GM23248 (cell line): ENCODE data around the gene BSCL2.

Source experiments
- EZH2 ChIP-seq: fragments of 200-600 bp; sonication (generic); IDR thresholded peaks from 2 replicates; pipeline ENCODE4 v1.6.1; 2018; ENCODE audit warnings: antibody characterized with exemption, mild to moderate bottlenecking; ENCODE audit not compliant: insufficient read depth, poor library complexity, severe bottlenecking
- EZH2phosphoT487 ChIP-seq: fragments of 200-600 bp; sonication (generic); IDR thresholded peaks from 2 replicates; pipeline ENCODE4 v1.6.1; 2018; ENCODE audit warnings: antibody characterized with exemption, moderate library complexity, mild to moderate bottlenecking, low read depth; ENCODE audit not compliant: insufficient read depth

GRCh38 chr11:62719302-62719978, 12.2 kb upstream of the BSCL2 start:
- TF ChIP-seq EZH2phosphoT487, result no peak
- no peak for TF ChIP-seq EZH2
